Left lobe of liver (tissue), 2 donors: ENCODE data around the gene ASPSCR1. TPM values are rescaled to one million over a fixed set of nuclear protein-coding genes. Genes with fewer than 3 reads are reported as not detected.
A peak's percentile ranks its signal among the peaks of the same experiment; 100 is the strongest.

Source experiments
- ATAC-seq: fragments of 200-7000 bp; cut with Tn5 transposase; one replicate; pipeline ENCODE4 v1.9.1; 2020; ENCODE audit warnings: mild to moderate bottlenecking, moderate library complexity
- DNase-seq: peaks from one replicate; pipeline ENCODE4 v3.0.0-alpha.2; 2020; ENCODE audit warnings: low spot score
- total RNA-seq: library from RNA; stranded (reverse); gene quantifications from one replicate; pipeline ENCODE4 v1.2.1, GENCODE V29; 2021
- donor health status: DM: no; HTN: no; CAD: no; lungs with moderate emphysema.
- donor health status: DM: no; HTN: yes; CAD: no.

ASPSCR1 gene
- total RNA-seq, 1 donor from 2014 or later: 62.9 TPM

DNA sequence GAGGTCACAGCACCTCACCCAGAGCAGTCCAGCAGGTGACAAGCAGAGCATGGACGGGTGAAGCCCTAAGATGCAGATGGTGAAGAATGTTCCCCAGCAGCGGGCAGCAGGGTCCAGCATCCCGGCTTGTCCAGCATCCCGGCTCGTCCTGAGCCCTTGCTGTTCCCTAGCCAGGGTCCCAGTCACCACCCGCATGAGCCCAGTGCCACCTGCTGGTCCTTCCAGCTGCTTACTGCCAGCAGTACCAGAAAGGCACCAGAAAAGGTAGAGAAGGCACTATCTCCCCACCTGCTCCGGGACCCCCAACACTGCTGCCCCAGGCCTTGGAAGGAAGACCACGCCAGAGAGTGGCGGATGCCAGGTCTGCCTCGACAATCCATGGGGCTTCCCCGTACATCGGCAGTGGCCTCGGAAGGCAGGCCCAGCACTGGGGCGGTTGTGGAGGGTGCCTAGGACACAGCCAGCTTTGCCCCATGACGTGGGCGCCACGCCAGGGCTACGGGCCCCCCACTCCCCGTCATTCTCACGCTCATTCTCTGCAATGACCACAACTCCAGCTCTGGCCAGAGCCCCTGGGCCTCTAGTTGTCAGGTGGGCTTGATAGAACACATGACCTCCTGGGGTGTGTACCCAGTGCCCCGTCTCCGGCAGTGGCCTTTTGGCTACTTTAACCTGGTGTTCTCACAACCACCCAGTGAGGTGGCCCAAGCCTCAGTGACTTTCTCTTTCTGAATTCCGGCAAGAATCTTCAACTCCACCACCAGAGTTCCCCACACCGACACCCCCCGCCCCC is 43.9 kb downstream of the ASPSCR1 start:
- peak; percentile 40 for ATAC-seq
- DNase-seq: peak; percentile 83

DNA sequence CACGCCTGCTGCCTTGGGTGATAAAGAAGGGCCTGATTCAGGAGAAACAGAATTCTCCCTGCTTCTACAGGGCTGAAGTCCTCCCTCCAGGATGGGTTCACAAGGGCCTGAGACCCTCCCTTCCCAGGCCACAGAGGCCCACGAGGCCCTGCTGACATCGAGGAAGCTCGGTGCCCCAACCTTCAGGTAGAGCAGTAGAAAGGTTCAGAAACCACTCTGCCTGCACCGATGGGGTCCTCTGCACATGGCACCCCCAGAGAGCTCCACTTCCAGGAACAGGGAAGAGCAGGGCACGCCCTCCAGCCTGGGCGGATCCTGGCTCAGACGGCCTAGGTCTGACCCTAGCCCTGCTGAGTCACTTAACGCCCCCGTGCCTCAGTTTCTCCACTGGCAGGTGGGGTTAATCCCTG is 44.5 kb downstream of the ASPSCR1 start:
- no peak for ATAC-seq
- no peak for DNase-seq

DNA sequence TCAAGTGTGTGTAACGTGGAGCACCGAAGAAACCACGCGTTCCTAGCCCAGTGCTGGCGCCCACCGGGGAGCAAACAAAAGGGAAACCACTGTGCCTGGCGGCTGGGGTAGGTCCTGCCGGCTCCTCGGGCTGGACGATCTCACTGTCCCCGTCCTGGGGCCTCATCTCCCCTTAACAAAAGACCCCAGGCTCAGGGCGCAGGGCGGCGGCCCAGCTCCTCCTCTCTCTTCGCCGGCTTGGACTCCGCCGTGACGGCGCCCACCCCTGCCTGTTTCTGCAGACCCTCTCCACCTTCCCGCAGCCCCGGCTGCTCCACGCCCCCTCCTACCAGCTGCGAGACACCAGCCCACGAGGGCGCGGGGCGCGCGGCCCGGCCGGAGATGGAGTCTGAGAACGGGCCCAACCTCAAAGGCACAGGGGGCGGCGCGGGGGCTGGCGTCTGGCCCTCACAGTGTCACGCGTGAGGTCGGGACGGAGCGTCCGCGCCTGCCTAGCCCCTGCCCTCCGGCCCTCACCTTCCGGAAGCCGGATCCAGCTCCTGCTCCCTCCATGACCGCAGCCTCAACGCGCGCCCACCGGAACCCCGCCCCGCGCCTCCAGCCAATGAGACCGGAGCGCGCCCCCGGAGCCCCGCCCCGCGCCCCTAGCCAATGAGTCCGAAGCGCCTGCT is 45.0 kb downstream of the ASPSCR1 start, which contains the start of gene CENPX:
TSS of gene CENPX (minus strand) at position 569 of the 671 bp plus-strand sequence. CDS start at position 552, 17 bp downstream.
- ATAC-seq (no peak), DNase-seq (no peak)

DNA sequence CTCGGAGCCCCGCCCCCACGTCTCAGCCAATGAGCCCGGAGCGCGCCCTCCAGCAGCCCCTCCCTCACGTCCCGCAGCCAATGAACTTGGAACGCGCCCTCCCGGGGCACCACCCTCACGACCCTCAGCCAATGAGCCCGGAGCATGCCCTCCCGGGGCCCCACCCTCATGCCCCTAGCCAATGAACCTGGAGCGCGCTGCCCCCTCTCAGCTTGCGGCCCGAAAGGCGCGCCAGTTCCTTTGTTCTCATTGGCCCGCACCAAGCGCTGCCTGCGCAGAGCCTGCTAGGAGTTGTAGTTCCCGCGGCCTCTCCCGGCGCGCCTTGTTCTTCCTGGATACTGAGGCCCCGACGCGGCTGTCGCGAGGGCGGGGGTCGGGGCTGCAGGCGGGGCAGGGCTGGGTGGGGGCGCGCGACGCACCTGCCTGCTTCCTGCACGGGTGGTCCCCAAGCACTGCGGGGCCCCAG is 45.6 kb downstream of the ASPSCR1 start, which contains the start of gene LRRC45:
TSS of gene LRRC45 (plus strand) at position 325 of the 466 bp plus-strand sequence. CDS start 339 bp downstream, outside the sequence.
- ATAC-seq: peak; percentile 73
- peak; percentile 100 for DNase-seq

DNA sequence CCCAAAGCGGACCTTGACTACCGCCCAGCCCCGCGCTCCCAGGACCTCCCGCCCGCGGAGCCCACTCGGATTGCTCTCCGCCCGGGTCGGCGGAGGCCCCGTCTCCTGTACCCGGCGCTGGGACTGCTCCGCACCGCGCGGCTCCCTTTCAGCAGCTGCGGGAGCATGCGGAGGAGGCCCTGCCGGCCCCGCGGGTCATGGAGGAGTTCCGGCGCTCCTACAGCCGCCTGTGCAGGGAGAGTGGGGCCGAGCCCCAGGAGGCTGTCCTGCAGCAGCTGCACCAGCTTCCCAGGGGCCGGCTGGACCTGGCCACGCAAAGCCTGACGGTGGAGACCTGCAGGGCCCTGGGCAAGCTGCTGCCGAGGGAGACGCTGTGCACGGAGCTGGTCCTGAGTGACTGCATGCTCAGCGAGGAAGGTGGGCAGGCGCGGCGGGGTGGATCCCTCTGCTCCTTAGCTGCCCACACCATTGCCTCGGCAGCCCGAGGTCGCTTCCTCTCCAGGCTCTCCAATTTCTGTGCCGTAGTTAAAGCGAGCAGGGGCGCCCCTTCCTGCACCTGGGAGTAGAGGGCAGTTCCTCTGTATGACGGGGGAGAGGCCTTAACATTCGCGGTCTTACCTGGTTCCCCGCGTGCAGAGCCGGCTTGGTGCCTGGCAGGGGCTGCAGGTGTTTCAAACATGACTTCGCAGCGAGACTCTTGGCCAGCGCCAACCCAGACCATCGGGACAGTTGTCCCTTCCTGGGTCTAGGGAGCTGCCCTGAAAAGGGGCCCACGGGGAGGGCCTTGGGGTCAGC is 46.2 kb downstream of the ASPSCR1 start:
- ATAC-seq: no peak
- DNase-seq: no peak

DNA sequence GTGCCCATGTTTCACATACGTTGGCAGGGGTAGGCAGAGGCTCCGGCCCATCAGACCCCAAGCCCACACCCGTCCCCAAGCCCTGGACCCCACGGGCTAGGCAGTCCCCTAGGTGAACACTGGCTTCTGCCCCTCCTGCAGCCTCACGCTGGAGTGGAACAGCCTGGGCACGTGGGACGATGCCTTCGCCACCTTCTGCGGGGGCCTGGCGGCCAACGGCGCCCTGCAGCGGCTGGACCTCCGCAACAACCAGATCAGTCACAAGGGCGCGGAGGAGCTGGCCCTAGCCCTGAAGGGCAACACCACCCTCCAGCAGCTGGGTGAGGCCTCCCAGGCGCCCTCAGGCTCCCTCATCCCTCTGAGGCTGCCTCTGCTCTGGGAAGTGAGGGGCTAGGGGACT is 47.4 kb downstream of the ASPSCR1 start:
- ATAC-seq (no peak), DNase-seq (no peak)

DNA sequence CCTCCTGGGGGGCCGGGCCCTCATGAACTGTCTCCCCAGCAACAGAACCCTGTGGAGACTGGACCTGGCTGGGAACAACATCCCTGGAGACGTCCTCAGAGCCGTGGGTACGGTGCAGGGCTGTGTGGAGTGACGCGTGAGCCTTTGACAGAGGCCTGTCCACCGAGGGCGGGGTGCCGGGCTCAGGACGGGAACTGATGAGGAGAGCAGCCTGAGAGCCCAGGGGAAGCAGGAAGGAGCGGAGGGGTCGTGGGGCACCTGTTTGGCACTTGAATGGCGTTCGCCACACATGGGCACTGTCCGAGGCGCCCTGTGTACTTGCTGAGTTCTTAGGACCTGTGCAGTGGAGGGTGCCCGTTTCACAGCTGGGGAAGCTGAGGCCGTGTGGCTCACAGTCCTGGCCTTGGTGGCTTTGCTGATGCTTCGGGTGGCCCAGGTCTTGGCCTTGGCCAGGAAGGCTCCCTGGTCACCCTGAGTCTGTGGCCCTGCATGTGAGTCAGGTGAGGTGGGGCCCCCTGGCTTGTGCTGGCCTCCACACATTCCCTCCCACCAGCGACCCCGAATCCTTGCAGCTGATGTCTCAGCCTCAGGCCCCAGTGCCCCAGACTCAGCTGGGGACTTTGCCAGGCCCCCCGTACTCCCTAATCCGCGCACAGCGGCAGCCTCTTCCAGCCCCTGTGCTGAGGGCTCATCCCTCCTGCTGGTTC is 48.1 kb downstream of the ASPSCR1 start:
- ATAC-seq (no peak), DNase-seq (no peak)

DNA sequence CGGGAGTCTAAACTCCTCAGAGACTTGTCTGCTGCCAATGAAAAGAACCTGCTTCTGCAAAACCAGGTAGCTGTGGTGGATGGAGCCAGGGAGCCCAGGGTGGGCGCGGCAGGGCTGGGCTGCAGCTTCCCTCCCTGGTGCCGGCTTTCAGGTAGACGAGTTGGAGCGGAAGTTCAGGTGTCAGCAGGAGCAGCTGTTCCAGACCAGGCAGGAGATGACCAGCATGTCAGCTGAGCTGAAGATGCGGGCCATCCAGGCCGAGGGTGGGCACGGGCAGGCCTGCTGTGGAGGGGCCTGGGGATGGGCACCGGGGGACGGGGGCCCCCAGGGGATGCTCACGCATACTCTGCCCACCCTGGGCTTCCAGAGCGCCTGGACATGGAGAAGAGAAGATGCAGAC is 50.8 kb downstream of the ASPSCR1 start:
- DNase-seq (no peak), ATAC-seq (no peak)

DNA sequence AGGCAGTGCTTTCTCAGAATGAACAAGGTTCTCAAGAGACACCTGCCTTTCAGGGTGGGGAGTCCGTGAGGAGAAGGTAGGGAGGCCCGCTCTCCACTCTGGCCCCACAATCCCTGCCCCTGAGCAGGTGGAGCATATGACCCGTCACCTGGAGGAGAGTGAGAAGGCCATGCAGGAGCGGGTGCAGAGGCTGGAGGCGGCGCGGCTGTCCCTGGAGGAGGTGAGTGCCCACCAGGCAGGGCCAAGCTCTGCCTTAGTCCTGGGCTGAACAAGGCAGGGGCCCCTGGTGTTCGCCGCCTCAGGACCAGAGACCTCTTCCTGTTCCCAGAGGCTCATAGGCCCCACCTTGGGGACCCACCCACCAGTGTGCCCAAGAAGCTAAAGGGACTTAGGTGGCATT is 51.5 kb downstream of the ASPSCR1 start:
- no peak for ATAC-seq
- no peak for DNase-seq

DNA sequence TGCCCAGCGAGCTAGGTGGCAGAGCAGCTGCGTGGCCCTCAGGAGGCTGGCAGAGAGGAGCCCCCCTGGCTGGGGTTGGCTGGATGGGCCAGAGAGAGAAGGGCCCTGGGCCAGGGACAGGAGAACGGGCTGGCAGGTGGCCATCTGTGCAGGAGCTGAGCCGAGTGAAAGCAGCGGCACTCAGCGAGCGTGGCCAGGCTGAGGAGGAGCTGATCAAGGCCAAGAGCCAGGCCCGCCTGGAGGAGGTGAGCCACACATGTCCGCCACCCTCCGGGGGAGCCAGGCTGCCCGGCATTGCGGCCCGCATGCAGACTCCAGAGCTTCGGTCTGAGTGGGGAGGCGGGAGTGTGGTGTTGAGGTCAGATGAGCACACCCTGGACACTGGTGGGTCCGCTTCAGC is 52.0 kb downstream of the ASPSCR1 start:
- no peak for ATAC-seq
- DNase-seq: no peak

DNA sequence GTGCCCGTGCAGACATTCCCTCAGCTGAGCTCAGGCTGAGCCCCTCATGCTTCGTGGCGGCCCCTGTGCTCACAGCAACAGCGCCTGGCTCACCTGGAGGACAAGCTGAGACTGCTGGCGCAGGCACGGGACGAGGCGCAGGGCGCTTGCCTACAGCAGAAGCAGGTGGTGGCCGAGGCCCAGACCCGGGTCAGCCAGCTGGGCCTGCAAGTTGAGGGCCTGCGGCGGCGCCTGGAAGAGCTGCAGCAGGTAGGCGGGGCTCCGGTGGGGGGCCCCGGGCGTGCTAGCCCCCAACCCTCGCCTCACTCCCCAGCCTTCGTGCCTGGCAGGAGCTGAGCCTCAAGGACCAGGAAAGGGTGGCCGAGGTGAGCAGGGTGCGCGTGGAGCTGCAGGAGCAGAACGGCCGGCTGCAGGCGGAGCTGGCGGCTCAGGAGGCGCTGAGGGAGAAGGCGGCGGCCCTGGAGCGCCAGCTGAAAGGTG is 52.6 kb downstream of the ASPSCR1 start:
- no peak for ATAC-seq
- DNase-seq: no peak

DNA sequence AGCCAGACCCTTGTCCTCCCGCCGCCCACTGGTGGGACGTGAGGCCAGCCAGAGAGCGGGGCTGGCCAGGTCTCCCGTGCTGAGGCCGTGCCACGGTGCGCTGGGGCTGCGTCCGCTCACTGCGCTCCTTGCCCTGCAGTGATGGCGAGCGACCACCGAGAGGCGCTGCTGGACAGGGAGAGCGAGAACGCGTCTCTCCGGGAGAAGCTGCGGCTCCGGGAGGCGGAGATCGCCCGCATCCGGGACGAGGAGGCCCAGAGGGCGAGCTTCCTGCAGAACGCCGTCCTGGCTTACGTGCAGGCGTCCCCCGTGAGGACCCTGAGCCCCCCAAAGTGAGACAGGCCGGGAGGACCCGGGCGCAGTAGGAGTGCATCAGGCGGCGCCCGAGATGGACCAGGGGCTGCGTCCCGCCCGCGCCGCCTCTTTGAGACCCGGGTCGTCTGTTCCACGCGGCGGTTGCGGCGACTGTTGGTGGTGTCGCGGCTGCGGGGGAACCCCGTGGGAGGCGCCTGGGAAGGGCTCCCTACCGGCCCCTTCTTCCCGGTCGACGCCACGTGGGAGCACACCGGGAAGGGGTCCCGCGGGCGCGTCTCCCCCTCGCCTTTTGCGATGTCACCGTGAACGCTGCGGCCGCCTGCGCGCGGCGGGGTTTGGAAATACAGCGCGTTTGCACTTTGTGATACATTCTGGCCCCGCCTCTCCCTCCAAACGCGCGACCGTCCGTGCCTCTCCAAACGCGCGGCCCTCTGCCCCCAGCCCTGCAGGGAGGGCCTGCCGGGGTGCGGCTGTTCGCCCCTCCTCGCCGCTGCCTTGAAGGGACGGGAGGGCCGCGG is 53.3 kb downstream of the ASPSCR1 start:
- ATAC-seq (peak; percentile 68), DNase-seq (peak; percentile 91)

DNA sequence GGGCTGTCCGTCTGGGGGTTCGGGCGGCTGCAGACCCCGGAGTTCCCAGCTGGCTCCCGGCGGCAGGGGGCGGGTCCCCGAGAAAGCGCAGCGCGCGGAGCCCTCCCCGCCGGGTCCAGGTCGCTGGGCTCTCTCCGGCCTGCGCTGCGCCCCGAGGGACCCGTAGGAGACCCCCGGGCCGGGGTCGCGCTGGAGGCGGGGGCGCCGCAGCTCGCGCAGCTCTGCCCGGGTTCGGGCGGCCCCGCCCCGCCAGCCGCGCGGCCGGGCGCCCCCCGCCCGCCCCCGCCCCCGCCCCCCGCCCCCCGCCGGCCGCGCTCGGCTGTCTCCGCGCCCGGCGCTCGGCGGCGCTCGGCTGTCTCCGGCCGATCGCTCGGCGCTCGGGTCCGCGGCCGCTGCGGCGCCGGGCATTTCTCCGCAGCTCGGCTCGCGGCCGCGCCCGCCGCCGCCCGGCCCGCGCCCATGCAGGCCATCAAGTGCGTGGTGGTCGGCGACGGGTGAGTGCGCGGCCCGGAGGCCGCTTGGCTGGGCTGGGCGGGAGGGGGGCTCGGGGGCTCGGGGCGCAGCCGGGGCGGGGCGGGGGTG is 54.0 kb downstream of the ASPSCR1 start, which contains the start of gene RAC3:
TSS of gene RAC3 (plus strand) at position 376 of the 582 bp plus-strand sequence. CDS start at position 460, 84 bp downstream.
- peak; percentile 1 for ATAC-seq
- no peak for DNase-seq

DNA sequence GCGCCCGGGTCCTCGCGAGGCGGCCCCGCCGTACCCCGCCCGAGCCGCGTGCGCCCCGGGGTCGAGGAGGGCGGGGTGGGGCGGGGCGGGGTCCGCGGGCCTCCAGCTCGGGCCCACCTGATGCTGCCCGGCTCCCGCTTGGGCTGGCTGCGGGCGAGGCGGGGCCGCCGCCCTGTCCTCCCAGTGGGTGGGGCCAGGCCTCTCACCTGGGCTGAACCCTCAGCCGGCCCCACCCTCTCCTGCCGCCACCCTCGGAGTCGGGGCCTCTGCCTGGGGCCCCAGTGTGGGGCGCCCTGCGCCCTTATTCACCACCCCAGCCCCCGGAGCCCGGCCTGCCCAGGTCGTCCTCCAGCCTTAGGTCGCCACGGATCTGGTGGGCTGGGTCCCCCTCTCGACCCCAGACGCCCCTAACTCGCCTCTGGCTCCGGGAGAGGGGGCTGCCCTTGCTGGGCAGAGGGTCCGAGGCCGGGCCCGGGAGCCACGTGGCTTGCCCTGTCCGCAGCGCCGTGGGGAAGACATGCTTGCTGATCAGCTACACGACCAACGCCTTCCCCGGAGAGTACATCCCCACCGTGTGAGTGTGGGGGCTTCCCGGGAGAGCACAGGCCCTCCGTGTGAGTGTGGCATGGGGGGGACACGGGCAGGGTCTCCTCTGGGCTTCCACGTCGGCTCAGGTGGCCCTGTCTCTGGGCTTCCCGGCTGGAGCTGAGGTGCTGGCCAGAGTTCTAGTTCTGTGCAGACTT is 54.6 kb downstream of the ASPSCR1 start:
- no peak for DNase-seq
- peak; percentile 21 for ATAC-seq

DNA sequence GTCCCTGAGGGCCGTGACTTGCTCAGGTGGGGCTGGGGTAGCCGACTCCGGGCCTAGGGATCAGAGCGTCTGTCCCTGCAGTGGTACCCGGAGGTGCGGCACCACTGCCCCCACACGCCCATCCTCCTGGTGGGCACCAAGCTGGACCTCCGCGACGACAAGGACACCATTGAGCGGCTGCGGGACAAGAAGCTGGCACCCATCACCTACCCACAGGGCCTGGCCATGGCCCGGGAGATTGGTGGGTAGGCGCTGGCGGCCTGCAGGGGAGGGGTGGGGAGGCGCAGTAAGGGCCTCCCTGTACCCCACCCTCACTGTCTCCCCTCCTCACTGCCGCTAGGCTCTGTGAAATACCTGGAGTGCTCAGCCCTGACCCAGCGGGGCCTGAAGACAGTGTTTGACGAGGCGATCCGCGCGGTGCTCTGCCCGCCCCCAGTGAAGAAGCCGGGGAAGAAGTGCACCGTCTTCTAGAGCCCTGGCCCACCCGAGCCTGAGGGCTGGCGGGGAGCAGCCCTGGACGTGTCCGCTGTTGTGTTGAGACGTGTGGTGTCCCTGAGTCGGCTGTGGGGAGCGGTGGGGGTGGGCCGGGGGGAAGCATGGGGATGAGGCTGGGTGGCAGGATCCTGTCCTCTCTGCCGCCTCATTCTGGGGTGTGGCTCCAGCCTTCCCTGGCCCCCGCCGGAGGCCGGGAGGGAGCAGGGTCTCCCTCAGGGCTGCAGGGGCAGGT is 56.1 kb downstream of the ASPSCR1 start:
- DNase-seq: no peak
- no peak for ATAC-seq

DNA sequence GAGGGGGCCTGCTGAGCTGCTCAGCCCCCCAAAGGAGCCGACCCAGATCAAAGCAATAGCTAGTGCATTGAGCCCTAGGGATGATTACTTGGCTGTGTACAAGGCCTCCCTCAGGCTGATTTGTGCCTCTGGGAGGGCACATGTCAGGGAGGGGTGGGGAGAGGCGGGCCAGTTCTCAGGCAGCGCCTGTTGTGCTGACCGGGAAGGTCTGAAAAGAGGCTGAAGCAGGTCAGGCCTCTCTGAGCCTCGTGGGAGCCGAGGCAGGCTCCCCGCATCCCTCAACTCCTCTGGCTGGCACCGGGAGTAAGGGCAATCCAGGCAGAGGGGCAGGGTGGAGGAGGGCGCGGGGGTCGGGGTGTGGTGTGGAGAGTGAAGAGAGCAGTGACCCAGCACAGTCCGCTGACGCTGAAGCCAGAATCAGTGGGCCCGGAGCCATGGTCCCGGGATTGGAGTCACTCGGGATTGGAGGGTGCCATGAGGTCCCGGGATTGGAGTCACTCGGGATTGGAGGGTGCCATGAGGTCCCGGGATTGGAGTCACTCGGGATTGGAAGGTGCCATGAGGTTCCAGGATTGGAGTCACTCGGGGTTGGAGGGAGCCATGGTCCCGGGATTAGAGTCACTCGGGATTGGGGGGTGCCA is 57.1 kb downstream of the ASPSCR1 start:
- ATAC-seq: peak; percentile 17
- peak; percentile 88 for DNase-seq

DNA sequence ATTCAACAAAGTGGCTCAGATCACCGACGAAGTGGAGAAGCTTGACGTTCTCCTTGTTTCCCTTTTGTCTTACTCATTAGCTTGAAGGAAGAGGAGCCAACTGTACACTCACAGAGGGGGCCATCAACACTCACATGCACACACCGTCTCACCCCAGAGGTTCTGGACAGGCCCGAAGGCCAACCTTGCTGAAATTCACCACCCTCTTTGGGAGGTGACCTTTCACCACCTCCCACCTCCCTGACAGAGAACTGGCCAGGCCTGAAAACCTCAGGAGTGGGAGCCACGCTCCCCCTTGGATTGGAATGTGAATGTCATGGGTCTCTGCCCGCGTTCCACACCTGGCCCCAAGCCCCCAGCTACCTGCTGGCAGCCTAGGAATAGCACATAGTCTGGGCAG is 58.1 kb downstream of the ASPSCR1 start:
- ATAC-seq (no peak), DNase-seq (no peak)
